Stimulated activated CD8-positive, alpha-beta memory T cell treated with anti-CD3 and anti-CD28 coated beads, Interleukin-15, amount 100 ng/mL, for 4 hours (primary cell): ENCODE data around the gene SLC16A8.
"Not testable (repeated sequence)": the region's sequence is repeated elsewhere in the genome, so short reads cannot be mapped to it uniquely, and the experiment has no call there.

ENCODE experiments used
- DNase-seq, 2 donors: peaks; one replicate each; pipeline ENCODE4 v3.0.0-alpha.2; 2020; ENCODE audit warnings: low read depth in 2 of 2

The SLC16A8 gene

GRCh38 chr22:38043151-38044039, 40.6 kb downstream of the SLC16A8 start:
- DNase-seq = no peak

- no peak for DNase-seq
Measured at GRCh38 chr22:38042488-38042790, 41.5 kb downstream of the SLC16A8 start.

GRCh38 chr22:38041760-38042487, 42.1 kb downstream of the SLC16A8 start:
- no peak for DNase-seq

- DNase-seq = no peak
Measured at GRCh38 chr22:38040953-38041759, 42.8 kb downstream of the SLC16A8 start.

- no peak for DNase-seq
Measured at GRCh38 chr22:38038890-38039812, 44.8 kb downstream of the SLC16A8 start.

GRCh38 chr22:38038426-38038825, 45.6 kb downstream of the SLC16A8 start:
- no peak for DNase-seq

- not testable (repeated sequence) for DNase-seq
Measured at GRCh38 chr22:38037367-38038150, 46.4 kb downstream of the SLC16A8 start.

- DNase-seq = no peak
Measured at GRCh38 chr22:38036392-38037062, 47.5 kb downstream of the SLC16A8 start.

GRCh38 chr22:38035530-38035885, 48.5 kb downstream of the SLC16A8 start:
- DNase-seq = no peak

GRCh38 chr22:38034884-38035529, 49.0 kb downstream of the SLC16A8 start:
- no peak for DNase-seq

GRCh38 chr22:38034278-38034882, 49.6 kb downstream of the SLC16A8 start:
- DNase-seq = no peak

GRCh38 chr22:38033522-38034277, 50.3 kb downstream of the SLC16A8 start:
- no peak for DNase-seq

GRCh38 chr22:38032681-38033521, 51.1 kb downstream of the SLC16A8 start:
- DNase-seq = no peak

GRCh38 chr22:38031491-38031890, 52.5 kb downstream of the SLC16A8 start:
- no peak for DNase-seq

GRCh38 chr22:38030311-38031133, 53.5 kb downstream of the SLC16A8 start:
- DNase-seq = no peak

- no peak for DNase-seq
Measured at GRCh38 chr22:38029901-38030300, 54.1 kb downstream of the SLC16A8 start.
